Epithelial cell of proximal tubule (primary cell): ENCODE results near the gene STAMBPL1. TPM values are rescaled to one million over a fixed set of nuclear protein-coding genes. Genes with fewer than 3 reads are reported as not detected.

Source experiments
- DNase-seq: peaks from one replicate; pipeline ENCODE4 v3.0.0-alpha.2; 2011; ENCODE audit warnings: low read depth
- H3K4me3 ChIP-seq: 2 replicates; pipeline ENCODE4 v1.5.1; 2011; ENCODE audit warnings: low read depth, mild to moderate bottlenecking, low read length
- total RNA-seq: library from RNA; depleted of rRNA; stranded (reverse); fragments of >200 nt; gene quantifications from 2 replicates; pipeline ENCODE4 v1.2.3, GENCODE V29; 2015
- TF ChIP-seq, protein P1 (sequence below): conservative IDR thresholded peaks from 2 replicates; pipeline ENCODE4 v1.5.1; 2012; ENCODE audit warnings: low read depth, mild to moderate bottlenecking, low read length

The STAMBPL1 gene
- total RNA-seq, 1 donor from 2014 or later = 9.9 TPM

DNA sequence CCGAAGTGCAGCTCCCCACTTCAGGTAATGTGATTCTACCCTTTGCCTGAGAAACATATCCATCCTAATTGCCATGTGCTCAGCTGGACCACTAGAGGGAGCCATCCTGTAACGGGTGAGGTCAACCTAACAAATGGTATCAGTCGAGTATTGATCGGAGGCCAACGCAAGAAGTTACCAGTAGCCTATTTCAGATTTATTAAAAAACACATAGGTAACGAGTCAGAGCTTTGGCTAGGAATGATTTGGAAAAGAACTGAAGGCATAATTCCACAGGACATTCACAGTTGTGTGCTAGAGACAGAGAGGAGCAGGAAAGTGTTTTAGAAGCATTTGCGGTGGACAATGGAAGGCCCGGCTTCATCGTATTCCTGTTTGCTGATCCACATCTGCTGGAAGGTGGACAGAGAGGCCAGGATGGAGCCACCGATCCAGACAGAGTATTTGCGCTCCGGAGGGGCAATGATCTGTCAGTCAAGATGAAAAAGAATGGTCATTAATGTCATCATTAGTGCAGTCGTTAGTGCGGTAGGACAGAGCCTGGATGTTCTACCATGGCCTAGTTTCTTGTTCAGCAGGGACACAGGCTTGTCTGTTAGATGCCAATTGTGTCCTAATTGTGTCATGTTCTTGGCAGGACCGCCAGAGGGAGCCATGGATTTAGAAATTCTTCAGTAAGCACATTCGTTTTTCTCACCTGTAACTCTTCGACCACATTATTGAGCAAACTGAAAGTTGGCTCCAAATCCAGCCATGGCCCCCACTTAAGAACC, 55.0 kb downstream of the STAMBPL1 start:
- DNase-seq = peak; percentile 56
- TF ChIP-seq, protein P1, sequence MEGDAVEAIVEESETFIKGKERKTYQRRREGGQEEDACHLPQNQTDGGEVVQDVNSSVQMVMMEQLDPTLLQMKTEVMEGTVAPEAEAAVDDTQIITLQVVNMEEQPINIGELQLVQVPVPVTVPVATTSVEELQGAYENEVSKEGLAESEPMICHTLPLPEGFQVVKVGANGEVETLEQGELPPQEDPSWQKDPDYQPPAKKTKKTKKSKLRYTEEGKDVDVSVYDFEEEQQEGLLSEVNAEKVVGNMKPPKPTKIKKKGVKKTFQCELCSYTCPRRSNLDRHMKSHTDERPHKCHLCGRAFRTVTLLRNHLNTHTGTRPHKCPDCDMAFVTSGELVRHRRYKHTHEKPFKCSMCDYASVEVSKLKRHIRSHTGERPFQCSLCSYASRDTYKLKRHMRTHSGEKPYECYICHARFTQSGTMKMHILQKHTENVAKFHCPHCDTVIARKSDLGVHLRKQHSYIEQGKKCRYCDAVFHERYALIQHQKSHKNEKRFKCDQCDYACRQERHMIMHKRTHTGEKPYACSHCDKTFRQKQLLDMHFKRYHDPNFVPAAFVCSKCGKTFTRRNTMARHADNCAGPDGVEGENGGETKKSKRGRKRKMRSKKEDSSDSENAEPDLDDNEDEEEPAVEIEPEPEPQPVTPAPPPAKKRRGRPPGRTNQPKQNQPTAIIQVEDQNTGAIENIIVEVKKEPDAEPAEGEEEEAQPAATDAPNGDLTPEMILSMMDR = peak; percentile 99
- peak overlapping the region; percentile 15 for H3K4me3 ChIP-seq

DNA sequence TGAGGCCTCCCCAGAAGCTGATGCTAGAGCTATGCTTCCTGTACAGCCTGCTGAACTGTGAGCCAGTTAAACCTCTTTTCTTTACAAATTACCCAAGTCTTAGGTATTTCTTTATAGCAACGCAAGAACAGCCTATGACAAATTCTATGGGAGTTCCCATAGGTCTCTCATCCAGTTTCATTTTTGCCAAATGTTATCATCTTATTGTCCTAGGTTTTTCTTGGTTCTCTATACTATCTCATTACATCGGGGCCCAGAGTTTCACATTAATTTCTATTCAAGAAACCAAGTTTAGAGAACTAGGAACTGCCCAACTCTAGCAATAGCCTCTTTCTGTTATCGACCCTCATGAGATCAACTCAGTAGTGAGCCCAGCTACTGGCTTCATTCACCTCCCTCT, 56.6 kb downstream of the STAMBPL1 start:
- no peak overlapping the region for H3K4me3 ChIP-seq
- DNase-seq = no peak
- TF ChIP-seq, protein P1 = no peak

DNA sequence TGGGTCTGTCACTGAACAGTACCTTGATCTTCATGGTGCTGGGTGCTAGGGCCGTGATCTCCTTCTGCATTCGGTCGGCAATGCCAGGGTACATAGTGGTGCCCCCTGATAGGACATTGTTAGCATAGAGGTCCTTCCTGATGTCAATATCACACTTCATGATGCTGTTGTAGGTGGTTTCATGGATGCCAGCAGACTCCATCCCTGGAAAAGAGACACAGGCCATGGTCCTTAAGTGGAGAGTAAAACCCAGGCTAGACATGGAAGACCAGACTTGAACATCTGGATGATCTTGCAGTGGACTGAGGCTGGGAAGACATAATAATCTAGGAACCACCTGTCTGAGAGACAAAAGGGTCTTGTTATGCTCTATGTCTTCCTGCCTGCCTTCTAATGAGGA, 58.0 kb downstream of the STAMBPL1 start:
- no peak overlapping the region for H3K4me3 ChIP-seq
- no peak for DNase-seq
- TF ChIP-seq, protein P1 = no peak

DNA sequence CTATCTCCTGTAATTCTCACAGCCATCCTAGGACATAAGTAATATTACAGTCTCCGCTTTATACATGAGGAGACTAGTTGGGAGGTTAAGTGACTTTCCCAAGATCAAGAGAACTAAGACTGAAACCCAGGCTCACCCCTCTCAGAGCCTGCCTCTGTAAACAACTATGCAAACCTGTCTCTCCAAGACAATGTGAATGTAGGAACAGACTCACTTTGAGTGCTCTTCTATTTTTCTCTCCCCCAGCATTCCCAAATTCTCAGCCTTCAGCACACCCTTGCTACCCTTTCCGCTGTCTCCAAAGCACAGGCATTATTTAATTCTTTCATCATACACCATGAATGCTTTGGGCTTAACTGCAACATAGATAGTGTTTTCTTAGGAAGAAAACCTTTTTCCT, 58.9 kb downstream of the STAMBPL1 start:
- H3K4me3 ChIP-seq = no peak overlapping the region
- TF ChIP-seq, protein P1 = no peak
- no peak for DNase-seq

DNA sequence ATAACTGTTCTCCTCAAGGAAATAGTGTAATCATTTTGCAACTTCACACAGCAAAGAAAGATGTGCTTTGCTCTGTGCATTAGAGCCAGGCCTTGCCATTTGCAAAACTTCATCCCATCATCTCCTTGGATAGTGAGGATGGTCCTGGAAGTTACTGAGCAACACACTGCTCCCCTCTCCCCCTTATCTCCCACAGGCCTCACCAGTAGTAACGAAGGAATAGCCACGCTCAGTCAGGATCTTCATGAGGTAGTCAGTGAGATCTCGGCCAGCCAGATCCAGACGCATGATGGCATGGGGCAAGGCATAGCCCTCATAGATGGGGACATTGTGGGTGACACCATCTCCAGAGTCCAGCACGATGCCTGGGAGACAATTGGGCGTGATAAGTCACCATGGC, 61.0 kb downstream of the STAMBPL1 start:
- H3K4me3 ChIP-seq = no peak overlapping the region
- TF ChIP-seq, protein P1 = no peak

DNA sequence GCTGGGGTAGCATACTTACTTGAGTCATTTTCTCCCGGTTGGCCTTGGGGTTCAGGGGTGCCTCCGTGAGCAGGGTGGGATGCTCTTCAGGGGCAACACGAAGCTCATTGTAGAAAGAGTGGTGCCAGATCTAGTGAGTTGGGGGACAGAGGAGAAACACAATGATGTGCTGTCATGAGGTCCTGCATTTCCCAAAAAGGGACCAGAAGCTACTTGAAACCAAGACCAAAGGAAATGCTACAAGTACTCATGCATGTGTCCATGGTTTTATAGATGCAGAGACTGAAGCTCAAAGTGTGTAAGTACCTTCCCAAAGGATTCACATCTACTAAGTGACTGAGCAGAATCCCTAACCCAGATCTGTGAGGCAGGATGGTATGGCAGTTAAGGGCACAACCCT, 63.7 kb downstream of the STAMBPL1 start:
- TF ChIP-seq, protein P1 = no peak
- no peak for DNase-seq
- H3K4me3 ChIP-seq = no peak overlapping the region

More for the DNA sequence above, 61.0 kb downstream of the STAMBPL1 start:
- DNase-seq = no peak

DNA sequence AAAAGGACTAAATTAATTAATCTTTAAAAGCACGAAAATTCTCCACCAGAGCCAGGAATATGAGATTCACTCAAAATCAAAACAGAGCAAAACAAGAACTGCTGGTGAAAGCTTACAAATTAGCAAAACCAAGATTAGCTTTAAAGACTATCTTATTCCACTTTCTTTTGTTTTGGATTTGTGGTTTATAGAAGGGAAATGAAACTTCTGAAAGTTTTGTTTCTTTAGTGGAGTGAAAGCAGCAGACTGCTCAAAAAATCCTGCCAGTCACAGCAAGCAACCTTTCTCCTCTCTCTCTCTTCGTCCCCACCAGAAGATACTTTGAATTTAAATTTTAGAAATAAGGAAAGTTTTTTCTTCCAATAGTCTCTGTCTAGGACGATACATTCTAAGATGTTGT, 64.8 kb downstream of the STAMBPL1 start:
- no peak for DNase-seq
- TF ChIP-seq, protein P1 = no peak

More for the DNA sequence above, 64.8 kb downstream of the STAMBPL1 start:
- no peak overlapping the region for H3K4me3 ChIP-seq
